HCT116 (cell line): Measurements from ENCODE around the gene HOMER2. TPM values are rescaled to one million over a fixed set of nuclear protein-coding genes. Genes with fewer than 3 reads are reported as not detected.

Source experiments
- ATAC-seq: fragments of 200-7000 bp; cut with Tn5 transposase; 2 replicates; pipeline ENCODE4 v1.9.1; 2020; ENCODE audit warnings: mild to moderate bottlenecking, moderate library complexity
- BruUV-seq: library from RNA; stranded (reverse); fragments of 400-500 nt; replicated peaks from 2 replicates; lab custom pipeline; 2021; lab: Mats Ljungman, UMichigan
- CTCF ChIA-PET: fragments of 300-600 bp; sonication (Branson Sonifier 250); formaldehyde crosslinking; loops from one replicate; lab custom pipeline; 2021; ENCODE audit warnings: antibody characterized with exemption; lab: Charles Lee
- POLR2A ChIA-PET: fragments of 300-600, 350-600 bp; sonication (Branson Sonifier 250); formaldehyde crosslinking; loops from one replicate; lab custom pipeline; 2021; ENCODE audit warnings: antibody characterized with exemption; lab: Charles Lee
- RAD21 ChIA-PET, 2 experiments: fragments of 300-600 bp; sonication (Branson Sonifier 250); formaldehyde crosslinking; loops; one replicate each; lab custom pipeline; 2023; ENCODE audit warnings: low total read pairs in 2 of 2; ENCODE audit not compliant: uncharacterized antibody in 2 of 2, unreplicated experiment in 2 of 2, low non-redundant PET in 1 of 2; lab: Charles Lee
- DNase-seq: peaks from one replicate; pipeline ENCODE4 v3.0.0-alpha.2; 2010; ENCODE audit warnings: low read depth, low spot score
- H2AFZ ChIP-seq: fragments of 200-600 bp; shearing (Covaris generic), sonication (generic); 2 replicates; pipeline ENCODE4 v1.6.1; 2017; ENCODE audit warnings: low read depth, mixed run types, mixed read lengths, antibody characterized with exemption, low read length; ENCODE audit not compliant: poor library complexity, severe bottlenecking
- H3K27ac ChIP-seq: 2 replicates; pipeline ENCODE4 v1.5.1; 2012; ENCODE audit warnings: low read depth, low read length
- H3K27me3 ChIP-seq: fragments of 200-600 bp; sonication (generic); 2 replicates; pipeline ENCODE4 v1.6.1; 2016; ENCODE audit warnings: mixed run types, low read length, mixed read lengths; ENCODE audit not compliant: insufficient read depth
- H3K36me3 ChIP-seq, 2 experiments: fragments of 200-500 bp in 1 of 2; fragments of 200-600 bp in 1 of 2; sonication (Bioruptor generic) in 1 of 2; sonication (generic) in 1 of 2; 2 replicates each; pipeline versions ENCODE4 v1.5.1 to v1.6.1; 2014 to 2016; ENCODE audit warnings: low read length in 2 of 2, inconsistent platforms in 1 of 2, mixed read lengths in 1 of 2, mixed run types in 1 of 2; ENCODE audit not compliant: insufficient read depth in 2 of 2, control insufficient read depth in 1 of 2
- H3K4me1 ChIP-seq, 2 experiments: fragments of 200-600 bp in 1 of 2; sonication (generic) in 1 of 2; 2 replicates each; pipeline versions ENCODE4 v1.5.1 to v1.6.1; 2012 to 2017; ENCODE audit warnings: low read length in 2 of 2, inconsistent platforms in 1 of 2, mild to moderate bottlenecking in 1 of 2, mixed read lengths in 1 of 2, mixed run types in 1 of 2, moderate library complexity in 1 of 2; ENCODE audit not compliant: insufficient read depth in 2 of 2, control insufficient read depth in 1 of 2
- H3K4me2 ChIP-seq: fragments of 200-600 bp; sonication (generic); 2 replicates; pipeline ENCODE4 v1.6.1; 2017; ENCODE audit warnings: mixed run types, low read length, mixed read lengths
- H3K4me3 ChIP-seq, 2 experiments: fragments of 200-600 bp in 1 of 2; sonication (generic) in 1 of 2; replicated peaks in 1 of 2; 2 replicates each; pipeline ENCODE4 v1.5.1; 2011 to 2016; ENCODE audit warnings: low read length in 2 of 2, control low read depth in 1 of 2, low read depth in 1 of 2, mild to moderate bottlenecking in 1 of 2, mixed read lengths in 1 of 2, mixed run types in 1 of 2
- H3K79me2 ChIP-seq: fragments of 200-600 bp; sonication (generic); 2 replicates; pipeline ENCODE4 v1.6.1; 2017; ENCODE audit warnings: mild to moderate bottlenecking, mixed run types, low read length, moderate library complexity, mixed read lengths; ENCODE audit not compliant: insufficient read depth
- H3K9ac ChIP-seq: fragments of 200-600 bp; sonication (generic); 2 replicates; pipeline ENCODE4 v1.6.1; 2016; ENCODE audit warnings: low read length, mixed read lengths
- H3K9me2 ChIP-seq: fragments of 200-600 bp; sonication (generic), shearing (Covaris generic); 2 replicates; pipeline ENCODE4 v1.6.1; 2017; ENCODE audit warnings: mixed run types, mild to moderate bottlenecking, moderate library complexity; ENCODE audit not compliant: insufficient read depth
- H3K9me3 ChIP-seq, 2 experiments: fragments of 200-500 bp in 1 of 2; fragments of 200-600 bp in 1 of 2; sonication (Bioruptor generic) in 1 of 2; sonication (generic) in 1 of 2; 2 replicates each; pipeline ENCODE4 v1.6.1; 2014 to 2017; ENCODE audit warnings: low read length in 2 of 2, mixed read lengths in 2 of 2, inconsistent platforms in 1 of 2, low read depth in 1 of 2, mild to moderate bottlenecking in 1 of 2, mixed run types in 1 of 2, moderate library complexity in 1 of 2; ENCODE audit not compliant: control insufficient read depth in 1 of 2, insufficient read depth in 1 of 2
- H4K20me1 ChIP-seq: fragments of 200-600 bp; sonication (generic), shearing (Covaris generic); 2 replicates; pipeline ENCODE4 v1.6.1; 2017; ENCODE audit warnings: mixed run types, mild to moderate bottlenecking, moderate library complexity; ENCODE audit not compliant: insufficient read depth
- ATF3 ChIP-seq: IDR thresholded peaks from 2 replicates; pipeline ENCODE4 v1.6.1; 2012
- CBX3 ChIP-seq: IDR thresholded peaks from 2 replicates; pipeline ENCODE4 v1.6.1; 2012; ENCODE audit warnings: low read depth
- CEBPB ChIP-seq: IDR thresholded peaks from 2 replicates; pipeline ENCODE4 v1.6.1; 2012; ENCODE audit warnings: low read depth
- CTCF ChIP-seq, 3 experiments: fragments of 200-600 bp in 1 of 3; sonication (generic) in 1 of 3; IDR thresholded peaks in 2 of 3; conservative IDR thresholded peaks in 1 of 3; 2 replicates each; pipeline ENCODE4 v1.5.1; 2012 to 2017; ENCODE audit warnings: low read depth in 2 of 3, low read length in 2 of 3, antibody characterized with exemption in 1 of 3, borderline replicate concordance in 1 of 3, control low read depth in 1 of 3, mild to moderate bottlenecking in 1 of 3, mixed read lengths in 1 of 3, mixed run types in 1 of 3, moderate library complexity in 1 of 3; ENCODE audit not compliant: insufficient read depth in 1 of 3
- ELF1 ChIP-seq: IDR thresholded peaks from 2 replicates; pipeline ENCODE4 v1.6.1; 2012; ENCODE audit warnings: low read depth, borderline replicate concordance
- EZH2 ChIP-seq: fragments of 200-600 bp; sonication (generic); IDR thresholded peaks from 2 replicates; pipeline ENCODE4 v1.6.1; 2017; ENCODE audit warnings: antibody characterized with exemption, mixed run types
- EZH2phosphoT487 ChIP-seq: fragments of 200-600 bp; IDR thresholded peaks from 2 replicates; pipeline ENCODE4 v1.6.1; 2018; ENCODE audit warnings: antibody characterized with exemption, borderline replicate concordance
- MAX ChIP-seq: IDR thresholded peaks from 2 replicates; pipeline ENCODE4 v1.6.1; 2012
- POLR2A ChIP-seq: IDR thresholded peaks from 2 replicates; pipeline ENCODE4 v1.7.0; 2011; ENCODE audit warnings: borderline replicate concordance; ENCODE audit not compliant: insufficient read depth, insufficient read length; ENCODE audit errors: extremely low read depth
- POLR2AphosphoS5 ChIP-seq: IDR thresholded peaks from 2 replicates; pipeline ENCODE4 v1.6.1; 2011; ENCODE audit warnings: mild to moderate bottlenecking, low read depth, low read length, moderate library complexity
- RAD21 ChIP-seq: IDR thresholded peaks from 2 replicates; pipeline ENCODE4 v1.6.1; 2012; ENCODE audit warnings: low read depth, mild to moderate bottlenecking
- REST ChIP-seq: IDR thresholded peaks from 2 replicates; pipeline ENCODE4 v1.6.1; 2012; ENCODE audit warnings: low read depth
- SP1 ChIP-seq: IDR thresholded peaks from 2 replicates; pipeline ENCODE4 v1.6.1; 2012; ENCODE audit warnings: low read depth
- SRF ChIP-seq: IDR thresholded peaks from 2 replicates; pipeline ENCODE4 v1.6.1; 2012; ENCODE audit warnings: low read depth
- TCF7L2 ChIP-seq: IDR thresholded peaks from 2 replicates; pipeline ENCODE4 v1.7.0; 2011; ENCODE audit warnings: borderline replicate concordance, inconsistent platforms; ENCODE audit not compliant: insufficient read depth, insufficient read length; ENCODE audit errors: extremely low read depth
- YY1 ChIP-seq: IDR thresholded peaks from 2 replicates; pipeline ENCODE4 v1.6.1; 2011; ENCODE audit warnings: low read length, low read depth, moderate library complexity, mild to moderate bottlenecking; ENCODE audit not compliant: insufficient replicate concordance; ENCODE audit errors: extremely low read depth
- ZBTB33 ChIP-seq: IDR thresholded peaks from 2 replicates; pipeline ENCODE4 v1.6.1; 2011; ENCODE audit warnings: mild to moderate bottlenecking, low read length, moderate library complexity; ENCODE audit not compliant: insufficient replicate concordance; ENCODE audit errors: extremely low read depth
- ZFX ChIP-seq: fragments of 450-650 bp; IDR thresholded peaks from 2 replicates; pipeline ENCODE4 v1.6.1; 2017
- ZNF274 ChIP-seq: fragments of 200-500 bp; sonication (Bioruptor generic); IDR thresholded peaks from 2 replicates; pipeline ENCODE4 v1.6.1; 2014; ENCODE audit warnings: mild to moderate bottlenecking, low read depth, low read length, inconsistent platforms
- intact Hi-C: fragments of 100-400 bp; cut with micrococcal nuclease; formaldehyde crosslinking; loops from 2 replicates; pipeline ENCODE4 v1.10.0; 2022
- total RNA-seq: library from RNA; stranded (reverse); gene quantifications from one replicate; pipeline ENCODE4 v1.2.1, GENCODE V29; 2021; ENCODE audit not compliant: unreplicated experiment

HOMER2 gene
- total RNA-seq, 1 experiment from 2014 or later, result 3.9 TPM

- POLR2A ChIA-PET, result no interaction called here
- H3K9me3 ChIP-seq, result no peaks in the 10 kb centered on the region
- RAD21 ChIA-PET, result no interaction called here
- no peak overlapping the region for H2AFZ ChIP-seq
- no peak overlapping the region for H3K27ac ChIP-seq
- BruUV-seq, result no TSS peak
- no peaks in the 10 kb centered on the region for H3K79me2 ChIP-seq
- H3K4me2 ChIP-seq, result no peak overlapping the region
- no peak overlapping the region for H3K4me3 ChIP-seq
- H3K9ac ChIP-seq, result no peak overlapping the region
- no peak for DNase-seq
- no peaks in the 10 kb centered on the region for H3K4me1 ChIP-seq
- no peaks in the 10 kb centered on the region for H3K36me3 ChIP-seq
- H3K9me2 ChIP-seq, result no peaks in the 10 kb centered on the region
- CTCF ChIA-PET, result no interaction called here
- intact Hi-C loops, result no loop called here
- H3K27me3 ChIP-seq, result no peaks in the 10 kb centered on the region
- TF ChIP-seq YY1, result no peak
- TF ChIP-seq ZBTB33, result no peak
- TF ChIP-seq ZNF274, result no peak
- TF ChIP-seq POLR2A, result no peak
- no peak for TF ChIP-seq SRF
- no peak for TF ChIP-seq REST
- TF ChIP-seq CBX3, result no peak
- no peak for TF ChIP-seq SP1
- TF ChIP-seq CTCF (IDR thresholded peaks at IDR 0.05 in 2 of 3, conservative IDR thresholded peaks at IDR 0.05 in 1 of 3; ENCODE audit: borderline replicate concordance in 1 of 3, insufficient read depth in 1 of 3, low read depth in 2 of 3, low read length in 2 of 3), result no peak
- no peak for TF ChIP-seq ELF1
- no peak for TF ChIP-seq EZH2
- no peak for TF ChIP-seq EZH2phosphoT487
- TF ChIP-seq POLR2AphosphoS5, result no peak
- TF ChIP-seq MAX, result no peak
- no peak for TF ChIP-seq ZFX
- no peak for TF ChIP-seq CEBPB
- TF ChIP-seq TCF7L2, result no peak
- TF ChIP-seq RAD21, result no peak
- TF ChIP-seq ATF3, result no peak
- H4K20me1 ChIP-seq, result no peaks in the 10 kb centered on the region
- no peak for ATAC-seq
Measured at GRCh38 chr15:82935382-82935781, 17.1 kb downstream of the HOMER2 start.
